GM18867 (cell line): ENCODE measurements around the gene DUSP15.

ENCODE experiments used
- ATAC-seq: cut with Tn5 transposase; IDR thresholded peaks from one replicate; pipeline ENCODE4 v1.9.1; 2021; ENCODE audit warnings: mild to moderate bottlenecking, moderate library complexity; ENCODE audit not compliant: unreplicated experiment

The DUSP15 gene

DNA sequence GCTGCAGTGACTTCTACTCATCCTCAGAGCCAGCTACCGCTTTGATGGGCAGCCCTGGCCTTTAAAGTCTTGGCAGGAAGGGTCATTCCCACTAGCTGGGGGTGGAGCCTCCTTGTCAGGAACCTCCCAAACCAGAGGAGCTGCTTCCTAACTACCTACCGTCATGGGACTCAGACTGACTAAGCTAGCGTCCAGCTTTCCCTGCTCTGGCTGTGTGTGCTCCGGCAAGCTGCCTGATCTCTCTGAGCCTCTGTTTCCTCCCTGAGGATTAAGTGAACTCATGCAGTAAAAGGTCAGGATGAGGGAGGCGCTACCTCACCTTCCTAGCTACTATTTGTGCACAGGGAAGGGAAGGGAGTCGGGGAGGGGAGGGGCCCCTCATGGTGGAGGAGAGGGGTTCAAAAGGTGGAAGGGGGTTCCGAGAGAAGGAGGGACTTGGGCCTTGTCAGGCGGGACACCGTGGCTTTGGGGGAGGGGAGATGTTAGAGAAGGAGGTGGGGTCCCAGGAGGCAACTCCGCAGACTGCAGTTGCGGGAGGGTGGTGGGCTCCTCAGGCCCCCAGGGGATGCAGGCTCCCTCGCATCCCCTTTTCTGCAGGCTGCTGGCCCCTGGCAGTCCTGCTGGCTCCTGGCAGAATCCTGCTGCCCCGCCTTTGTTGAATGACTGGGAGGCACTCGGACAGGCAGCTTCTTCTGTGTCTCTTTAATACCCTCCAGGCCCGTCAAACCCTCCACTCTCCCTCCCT lies 9.8 kb downstream of the DUSP15 start:
- ATAC-seq: no peak

DNA sequence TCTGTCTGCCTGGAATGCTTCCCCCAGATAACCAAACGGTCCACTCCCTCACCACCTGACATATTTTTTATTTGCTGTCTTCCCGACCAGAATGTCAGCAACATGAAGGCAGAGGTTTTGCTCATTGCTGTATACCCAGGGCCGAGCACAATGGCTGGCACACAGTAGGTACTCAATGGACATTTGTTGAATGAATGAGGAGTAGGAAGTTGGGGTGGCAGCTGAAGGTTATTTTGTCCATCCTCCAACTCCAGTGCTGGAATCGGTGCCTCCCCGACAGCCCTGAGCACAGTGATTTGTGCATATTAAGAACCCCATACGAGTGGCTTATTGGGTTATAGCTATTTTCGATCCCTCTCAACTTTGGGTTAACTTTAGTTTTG lies 10.3 kb downstream of the DUSP15 start:
- no peak for ATAC-seq

DNA sequence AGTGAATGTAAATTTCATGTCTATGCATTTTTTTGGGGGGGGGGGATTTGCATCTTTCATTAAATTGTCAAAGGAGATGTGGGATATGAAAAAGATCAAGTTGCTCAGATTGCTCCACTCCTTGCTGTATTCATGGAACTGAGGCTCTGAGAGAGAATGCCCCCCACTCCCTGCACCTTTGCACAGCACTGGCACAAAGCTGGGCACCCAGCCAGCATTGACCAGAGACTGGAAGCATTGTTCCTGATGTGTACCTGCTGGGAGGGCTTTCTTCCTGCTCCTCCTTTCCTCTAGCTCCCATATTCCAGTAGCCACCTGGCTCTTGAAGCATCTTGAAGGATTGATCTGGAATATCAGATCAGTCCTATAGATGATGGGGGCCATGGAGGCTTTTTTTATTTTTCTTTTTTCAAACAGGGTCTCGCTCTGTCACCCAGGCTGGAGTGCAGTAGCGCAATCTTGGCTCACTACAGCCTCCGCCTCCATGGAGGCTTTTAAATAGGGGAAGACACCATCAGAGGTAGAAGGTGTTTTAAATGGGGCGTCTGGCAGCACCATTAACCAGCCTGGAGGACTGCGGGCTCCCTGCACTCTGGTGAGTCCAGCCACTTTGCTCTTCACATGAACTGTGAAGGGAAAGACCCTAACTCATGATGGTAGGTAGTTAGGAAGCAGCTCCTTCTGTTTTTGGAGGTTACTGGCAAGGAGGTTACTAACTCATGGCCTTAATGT lies 10.9 kb downstream of the DUSP15 start:
- ATAC-seq: no peak

DNA sequence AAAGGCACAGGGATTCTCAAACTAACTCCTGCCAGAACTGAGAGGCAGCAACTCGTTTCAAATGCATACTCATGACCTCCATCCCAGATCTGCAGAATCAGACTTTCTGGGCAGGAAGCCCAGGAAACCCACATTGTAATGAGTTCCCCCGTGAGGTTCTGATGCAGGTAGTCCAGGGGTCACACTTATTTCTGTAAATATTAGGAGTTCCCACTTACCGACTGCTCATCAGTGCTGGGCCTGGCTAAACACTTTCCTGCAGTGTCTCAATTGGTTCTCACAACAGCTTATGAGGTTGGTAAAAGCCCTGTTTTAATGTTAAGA lies 11.6 kb downstream of the DUSP15 start:
- no peak for ATAC-seq

DNA sequence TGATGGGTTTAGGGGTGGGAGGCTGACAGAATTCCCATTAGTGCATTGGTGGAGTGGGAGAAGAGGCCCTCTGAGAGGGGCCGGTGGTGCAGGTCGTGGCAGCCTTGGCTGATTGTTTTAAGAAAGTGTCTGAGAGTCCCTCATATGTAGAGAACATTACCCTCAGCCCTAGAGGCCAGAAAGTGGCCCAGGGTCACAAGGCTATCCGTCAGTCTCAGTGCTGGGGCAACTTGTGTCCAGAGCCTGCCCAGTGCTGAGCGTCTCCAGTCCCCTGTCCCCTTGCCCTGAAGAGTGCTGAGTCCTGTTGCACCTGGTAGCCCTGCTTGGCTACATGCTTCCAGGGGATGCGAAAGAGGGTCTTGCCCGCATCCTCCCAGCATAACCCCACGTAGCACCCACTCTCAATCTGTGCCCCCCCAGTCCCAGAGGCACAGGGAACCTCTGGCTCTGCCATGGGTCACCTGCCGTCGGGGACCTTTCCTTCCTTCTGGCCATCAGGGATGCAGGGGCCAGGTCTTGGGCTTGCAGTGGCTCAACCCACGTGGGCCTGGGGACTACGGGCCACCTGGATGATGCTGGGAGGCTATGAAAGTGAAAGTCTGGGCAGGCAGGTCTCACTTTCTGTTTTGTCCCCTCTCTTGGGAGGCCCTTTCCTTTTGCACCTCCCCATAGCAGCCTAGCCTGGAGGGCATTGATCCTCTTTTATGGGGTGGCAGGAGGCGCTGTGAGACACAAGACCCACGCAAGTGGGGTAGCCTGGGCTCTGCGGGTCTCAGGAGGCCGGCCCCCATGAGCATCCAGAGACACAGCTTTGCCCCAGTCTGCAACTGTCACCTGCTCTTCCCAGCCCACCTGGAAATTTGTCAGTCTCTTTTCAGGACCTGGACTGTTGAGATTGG lies 12.2 kb downstream of the DUSP15 start:
- peak; percentile 59 for ATAC-seq

DNA sequence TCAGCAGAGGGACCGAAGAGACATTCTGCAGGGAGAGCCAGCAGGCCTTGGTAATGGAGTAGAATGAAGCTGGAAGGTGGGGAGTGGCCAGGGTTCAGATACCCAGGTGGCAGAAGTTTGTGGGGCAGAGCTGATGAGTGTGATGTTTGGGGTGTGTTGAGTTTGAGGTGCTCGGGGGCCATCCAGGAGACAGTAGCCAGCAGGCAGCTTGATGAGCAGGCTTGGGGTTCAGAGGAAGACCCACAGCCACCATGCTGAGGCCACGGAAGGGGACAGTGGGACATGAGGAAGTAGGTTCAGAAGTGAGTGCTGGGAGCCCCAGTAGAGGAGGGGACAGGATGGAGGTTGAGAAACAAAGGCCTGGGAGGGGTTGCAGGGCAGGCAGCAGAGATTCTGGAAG lies 13.8 kb downstream of the DUSP15 start:
- no peak for ATAC-seq

DNA sequence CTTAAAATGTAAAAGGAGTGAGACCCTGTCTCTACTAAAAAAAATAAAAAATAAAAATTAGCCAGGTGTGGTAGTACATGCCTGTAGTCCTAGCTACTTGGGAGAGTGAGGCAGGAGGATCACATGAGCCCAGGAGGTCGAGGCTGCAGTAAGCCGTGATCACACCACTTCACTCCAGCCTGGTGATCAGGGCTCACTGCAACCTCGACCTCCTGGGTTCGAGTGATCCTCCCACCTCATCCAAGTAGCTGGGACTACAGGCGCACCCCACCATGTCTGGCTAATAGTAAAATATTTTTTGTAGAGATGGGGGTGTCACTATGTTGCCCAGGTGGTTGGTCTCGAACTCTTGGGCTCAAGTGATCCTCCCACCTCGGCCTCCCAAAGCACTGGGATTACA lies 16.8 kb downstream of the DUSP15 start:
- ATAC-seq: no peak

DNA sequence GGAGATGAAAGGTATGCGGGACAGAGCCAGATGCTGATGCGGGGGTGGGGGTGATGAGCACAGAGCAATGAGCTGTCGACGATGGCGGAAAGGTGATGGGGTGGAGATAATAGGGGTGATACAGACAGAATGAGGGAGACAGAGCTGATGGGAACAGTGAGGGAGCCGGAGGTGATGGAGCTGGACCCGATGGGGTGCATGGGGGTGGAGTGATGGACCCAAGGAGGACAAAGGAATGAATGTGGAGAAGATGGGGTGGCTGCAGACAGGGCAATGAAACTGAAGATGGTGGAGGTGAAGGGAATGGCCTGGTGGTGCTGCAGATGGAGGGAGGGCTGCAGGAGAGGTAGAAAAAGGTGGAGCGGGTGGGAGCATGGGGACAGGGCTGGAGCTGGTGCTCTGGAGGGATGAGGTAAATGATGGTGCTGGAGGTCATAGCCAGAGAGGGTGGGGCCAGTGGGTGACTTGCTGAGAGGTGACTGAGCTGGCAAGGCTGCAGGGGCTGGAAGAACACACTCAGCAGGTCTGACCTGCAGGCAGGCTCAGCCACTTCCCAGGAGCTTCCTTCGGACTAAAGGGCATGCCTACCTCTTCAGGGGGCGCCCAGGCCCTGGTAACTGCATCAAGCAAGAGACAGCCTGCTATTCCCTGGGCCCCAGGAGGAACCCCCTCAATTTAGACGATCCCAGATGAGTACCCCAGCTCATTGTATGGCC lies 18.9 kb downstream of the DUSP15 start:
- no peak for ATAC-seq

DNA sequence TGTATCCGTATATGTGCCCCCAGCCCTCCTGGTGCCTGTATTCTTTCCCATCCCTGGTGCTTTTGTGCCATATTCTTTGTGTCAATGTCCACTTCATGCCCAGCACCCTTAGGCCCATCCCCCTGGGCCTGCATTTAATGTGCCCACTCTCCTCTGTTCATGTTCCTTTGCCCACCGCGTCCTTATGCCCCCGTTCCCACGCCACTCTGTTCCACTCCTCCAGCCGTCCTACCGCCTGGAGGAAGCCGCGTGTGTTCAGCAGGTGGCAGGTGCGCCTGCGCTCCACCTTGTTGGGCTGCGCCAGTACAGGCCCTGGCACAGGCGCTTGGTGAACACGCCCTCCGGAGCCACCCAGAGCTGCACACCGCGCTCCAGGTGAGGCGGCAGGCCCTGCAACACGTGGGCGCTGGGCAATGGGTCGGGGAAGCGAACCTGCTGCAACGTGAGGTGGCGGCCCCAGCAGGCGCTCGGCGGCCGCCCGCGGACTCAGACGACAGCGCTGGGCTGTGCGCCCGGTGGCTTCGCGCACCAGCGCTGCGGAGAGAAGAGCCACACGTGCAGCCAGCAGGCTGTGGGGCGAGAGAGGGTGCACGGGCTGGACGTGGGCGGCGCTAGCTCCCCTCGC lies 20.9 kb downstream of the DUSP15 start:
- ATAC-seq: no peak

DNA sequence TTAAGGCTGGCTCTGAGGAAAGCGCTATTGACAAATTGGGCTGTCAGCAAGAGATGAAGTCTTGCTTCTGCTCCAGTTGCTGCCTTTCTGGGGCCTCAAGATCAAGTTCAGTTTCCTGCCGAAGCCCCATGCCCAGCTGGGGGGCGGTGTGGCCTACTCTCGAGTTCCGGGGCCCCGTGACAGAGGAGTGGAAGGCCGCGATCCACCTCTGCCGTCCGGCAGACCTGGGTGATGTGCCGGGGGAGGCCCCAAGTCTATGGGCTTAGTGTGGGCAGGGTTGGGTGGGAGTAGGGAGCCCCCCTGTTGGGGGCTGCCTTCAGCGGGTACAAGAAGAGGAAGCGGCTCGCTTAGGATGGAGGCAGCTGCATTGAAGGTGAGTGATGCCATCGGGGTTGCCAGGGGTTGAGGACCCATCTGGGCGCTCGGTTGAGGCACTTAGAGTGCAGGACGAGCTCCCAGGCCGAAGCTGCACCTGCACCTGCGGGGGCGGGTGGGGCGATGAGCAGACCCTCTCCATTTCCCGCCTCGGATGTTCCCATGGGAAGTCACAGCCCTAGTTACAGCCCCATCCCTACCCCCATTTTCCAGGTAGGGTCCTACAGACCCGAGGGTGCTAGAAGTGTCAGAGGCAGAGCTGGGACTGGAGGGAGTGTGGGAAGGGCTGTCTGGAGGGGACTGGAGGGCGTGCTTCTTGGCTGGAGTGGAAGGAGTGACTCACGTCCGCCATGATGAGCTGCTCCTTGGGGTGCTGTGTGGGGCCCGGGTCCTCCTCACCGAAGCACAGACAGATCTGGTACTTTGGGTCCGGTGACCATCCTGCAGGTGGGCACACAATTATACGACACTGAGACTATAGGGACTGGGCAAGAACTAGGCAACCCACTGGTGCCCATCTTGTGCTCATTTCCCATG lies 22.0 kb downstream of the DUSP15 start:
- no peak for ATAC-seq

DNA sequence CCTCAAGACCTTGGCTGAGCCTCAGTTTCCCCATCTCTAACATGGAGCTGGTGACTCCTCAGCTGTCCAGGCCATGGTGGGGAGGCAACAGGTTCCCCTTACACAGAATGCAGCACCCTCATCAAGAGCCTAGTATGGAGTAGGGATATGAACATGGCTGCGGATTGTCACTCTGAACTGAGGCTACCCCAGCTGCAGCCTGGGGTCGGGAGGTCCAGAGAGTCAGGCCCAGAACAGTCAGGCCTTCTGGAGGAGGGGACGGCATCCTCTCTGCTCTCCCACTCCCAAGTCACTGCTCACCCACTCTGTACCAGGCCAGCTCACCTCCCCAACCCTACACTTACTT lies 23.6 kb downstream of the DUSP15 start:
- no peak for ATAC-seq

DNA sequence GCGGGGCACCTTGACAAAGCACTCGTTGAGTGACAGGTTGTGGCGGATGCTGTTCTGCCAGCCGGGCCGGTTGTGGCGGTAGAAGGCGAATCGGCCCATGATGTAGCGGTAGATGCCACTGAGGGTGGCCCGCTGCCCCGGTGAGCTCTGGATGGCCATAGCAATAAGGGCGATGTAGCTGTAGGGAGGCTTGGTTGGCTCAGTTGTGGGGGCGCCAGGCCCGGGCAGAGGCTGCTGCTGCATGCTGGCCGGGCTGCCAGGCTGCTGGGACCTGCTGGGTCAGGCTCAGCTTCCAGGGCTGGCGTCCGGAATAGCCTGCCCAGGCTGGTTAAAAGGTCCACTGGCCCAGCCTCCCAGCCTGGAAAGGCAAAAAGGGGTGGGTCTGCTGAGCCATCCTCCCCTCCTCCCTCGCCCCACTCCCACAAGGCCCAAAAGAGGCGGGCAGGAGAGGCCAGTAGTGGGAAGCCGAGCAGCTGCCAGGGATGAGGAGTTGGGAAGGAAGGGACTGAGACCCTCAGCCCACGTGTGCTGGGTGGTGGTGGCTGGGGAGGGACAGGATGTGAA lies 24.9 kb downstream of the DUSP15 start, which contains the start of gene FOXS1:
TSS of gene FOXS1 (minus strand) at position 305 of the 564 bp plus-strand sequence. CDS start at position 243, 62 bp downstream.
- no peak for ATAC-seq

DNA sequence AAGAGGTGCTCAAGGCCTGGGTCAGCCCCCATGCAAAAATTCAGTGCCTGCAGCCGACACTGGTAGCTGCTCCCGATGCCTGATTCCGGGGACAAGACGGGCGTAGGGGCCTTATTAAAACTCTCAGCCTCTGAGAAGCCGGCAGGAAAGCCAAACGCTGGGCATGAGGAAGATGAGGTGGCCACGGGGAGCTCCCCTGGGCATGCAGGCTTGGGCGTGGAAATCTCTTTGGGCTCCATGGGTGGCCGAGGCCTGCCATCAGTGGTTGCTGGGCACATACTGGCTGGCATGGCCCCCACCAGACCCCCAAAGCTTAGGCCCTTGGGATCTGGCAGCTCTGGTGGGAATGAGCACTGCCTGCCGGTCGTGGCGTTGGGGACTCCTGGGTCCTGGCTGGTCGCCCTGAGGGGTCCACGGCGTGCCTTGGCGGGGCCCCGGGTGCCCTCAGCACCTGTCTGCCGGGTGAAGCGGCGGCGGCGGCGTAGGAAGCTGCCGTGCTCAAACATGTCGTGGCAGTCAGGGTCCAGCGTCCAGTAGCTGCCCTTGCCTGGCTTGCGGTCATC lies 25.5 kb downstream of the DUSP15 start:
- no peak for ATAC-seq

DNA sequence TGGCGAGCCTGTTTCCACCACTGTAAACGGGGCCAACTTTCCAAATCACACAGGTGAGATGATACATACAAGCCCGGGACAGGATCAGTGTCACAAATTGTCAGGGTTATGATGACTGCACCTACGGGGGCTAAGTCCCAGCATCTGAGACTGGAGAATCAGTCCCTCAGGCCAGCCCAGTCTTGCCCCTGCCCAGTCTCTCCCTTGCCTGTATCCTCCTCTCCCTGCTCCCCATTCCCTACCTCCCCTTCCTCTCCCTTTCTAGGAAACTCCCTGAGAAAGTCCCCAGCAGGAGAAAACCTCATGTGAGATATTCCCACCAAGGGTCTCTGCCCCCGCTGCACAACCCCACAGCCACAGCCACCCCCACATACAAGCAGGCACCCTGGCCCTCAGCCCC lies 26.4 kb downstream of the DUSP15 start:
- ATAC-seq: no peak

DNA sequence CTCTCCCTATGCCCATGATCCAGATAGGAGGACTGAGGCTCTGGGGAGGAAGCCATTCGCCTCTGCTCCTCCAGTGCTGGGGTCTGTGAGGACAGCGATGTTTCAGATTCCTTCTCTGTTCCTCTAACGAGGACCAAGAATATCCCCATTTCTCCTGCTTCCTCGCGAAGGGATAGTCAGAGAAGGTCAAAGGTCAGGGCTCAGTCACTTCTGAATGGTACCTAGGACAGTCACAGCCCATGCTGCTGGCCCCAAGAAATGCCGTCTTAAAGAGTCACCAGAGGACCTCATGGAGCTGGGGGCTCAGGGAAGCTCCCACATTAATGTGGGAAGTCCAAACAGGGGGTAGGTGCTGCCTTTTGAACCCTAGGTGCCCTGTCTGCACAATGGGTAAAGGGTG lies 27.0 kb downstream of the DUSP15 start:
- ATAC-seq: no peak

DNA sequence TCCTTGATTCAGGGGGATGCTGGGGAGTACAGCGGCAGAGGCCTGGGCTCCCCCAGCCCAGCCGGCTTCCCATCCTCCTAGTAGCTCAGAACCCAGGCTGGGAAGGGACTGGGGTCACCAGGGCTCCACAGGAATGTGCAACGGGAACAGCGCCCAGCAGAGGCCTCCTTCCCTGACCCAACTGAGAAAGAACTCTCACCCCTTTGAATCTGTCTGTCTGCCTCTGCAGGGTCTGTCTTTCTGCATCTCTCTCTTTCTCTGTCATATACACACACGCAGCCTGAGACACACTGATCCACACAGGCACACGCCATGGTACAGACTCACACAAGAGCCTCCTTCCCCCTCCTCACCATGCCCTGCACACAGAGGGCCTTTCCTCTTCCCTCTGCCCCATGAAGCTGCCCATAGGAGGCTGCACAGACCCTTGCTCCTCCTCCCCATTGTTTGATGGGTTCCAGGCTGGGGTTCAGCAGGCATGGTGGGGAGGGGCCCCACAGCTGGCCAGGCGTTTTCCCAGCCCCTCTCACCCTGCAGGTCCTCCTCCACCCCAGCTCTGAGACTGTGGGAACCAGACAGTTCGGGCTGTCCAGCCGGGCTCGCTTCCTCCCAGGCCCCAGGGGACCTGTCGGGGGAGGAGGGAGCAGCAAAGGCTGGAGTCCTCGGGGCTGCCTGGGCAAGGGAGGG lies 27.7 kb downstream of the DUSP15 start:
- no peak for ATAC-seq

DNA sequence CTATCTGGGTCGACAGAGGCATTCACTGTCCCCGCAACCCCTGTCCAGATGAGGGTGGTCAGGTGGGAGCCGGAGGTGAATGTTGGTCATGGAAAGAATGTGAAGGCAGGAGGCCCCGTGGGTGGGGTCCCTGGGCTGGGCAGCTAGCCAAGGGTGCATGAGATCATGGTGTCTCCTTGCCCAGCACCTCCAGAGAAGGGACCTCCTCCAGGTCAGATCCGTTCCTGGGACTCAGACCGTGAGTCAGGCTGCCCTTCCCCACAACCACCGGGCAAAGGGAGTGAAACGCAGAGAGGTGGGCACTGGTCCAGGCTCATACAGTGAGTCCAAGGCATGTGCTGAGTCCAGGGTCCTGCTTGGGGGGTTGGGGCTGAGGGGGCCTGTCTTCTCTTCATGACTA lies 28.4 kb downstream of the DUSP15 start:
- no peak for ATAC-seq
